Measurements from ENCODE around the gene SEZ6.
A peak's percentile ranks its signal among the peaks of the same experiment; 100 is the strongest.

Gene SEZ6

GRCh38 chr17:29032857-29033197, 27.0 kb upstream of the SEZ6 start:
- no peak for DNase-seq

- no peak for DNase-seq
Observed at GRCh38 chr17:29032013-29032856, 26.4 kb upstream of the SEZ6 start.

GRCh38 chr17:29031488-29031887, 25.7 kb upstream of the SEZ6 start:
- no peak for DNase-seq

GRCh38 chr17:29024316-29024952, 18.6 kb upstream of the SEZ6 start:
- no peak for DNase-seq

- DNase-seq = peak; percentile 73
Observed at GRCh38 chr17:29022074-29022473, 16.2 kb upstream of the SEZ6 start.

GRCh38 chr17:29021226-29021625, 15.4 kb upstream of the SEZ6 start:
- DNase-seq = no peak

GRCh38 chr17:29020576-29020975, 14.7 kb upstream of the SEZ6 start:
- DNase-seq = no peak

- DNase-seq = no peak
Observed at GRCh38 chr17:29019475-29020181, 13.8 kb upstream of the SEZ6 start.

GRCh38 chr17:29018788-29019474, 13.1 kb upstream of the SEZ6 start:
- no peak for DNase-seq

- DNase-seq = no peak
Observed at GRCh38 chr17:29016345-29017210, 10.7 kb upstream of the SEZ6 start.

GRCh38 chr17:29014716-29015115, 8.9 kb upstream of the SEZ6 start:
- DNase-seq = no peak

- DNase-seq = no peak
Observed at GRCh38 chr17:29012535-29012934, 6.7 kb upstream of the SEZ6 start.

GRCh38 chr17:29010586-29010985, 4.8 kb upstream of the SEZ6 start:
- DNase-seq = no peak

- DNase-seq = no peak
Observed at GRCh38 chr17:29010129-29010528, 4.3 kb upstream of the SEZ6 start.

GRCh38 chr17:29008591-29008990, 2.8 kb upstream of the SEZ6 start:
- DNase-seq = no peak

GRCh38 chr17:29007860-29008455, 2.1 kb upstream of the SEZ6 start:
- DNase-seq = no peak

- DNase-seq = peak; percentile 23
Observed at GRCh38 chr17:29007456-29007855, 1.6 kb upstream of the SEZ6 start.

GRCh38 chr17:29004081-29004692, 1.6 kb downstream of the SEZ6 start:
- no peak for DNase-seq

- DNase-seq = no peak
Observed at GRCh38 chr17:29003289-29003688, 2.5 kb downstream of the SEZ6 start.

- DNase-seq = no peak
Observed at GRCh38 chr17:29002811-29003210, 3.0 kb downstream of the SEZ6 start.

GRCh38 chr17:29000973-29001372, 4.9 kb downstream of the SEZ6 start:
- DNase-seq = no peak

GRCh38 chr17:28999206-28999605, 6.6 kb downstream of the SEZ6 start:
- DNase-seq = no peak
